A673 (cell line): ENCODE results near the gene HAVCR2. TPM values are rescaled to one million over a fixed set of nuclear protein-coding genes. Genes with fewer than 3 reads are reported as not detected.

Experiments used
- BruUV-seq: library from RNA; stranded (reverse); fragments of 400-500 nt; replicated peaks from 2 replicates; lab custom pipeline; 2021; lab: Mats Ljungman, UMichigan
- CTCF ChIA-PET: fragments of 300-600 bp; sonication (Branson Sonifier 250); formaldehyde crosslinking; loops from one replicate; lab custom pipeline; 2022; ENCODE audit warnings: antibody characterized with exemption; lab: Charles Lee
- POLR2A ChIA-PET: fragments of 300-600 bp; sonication (Branson Sonifier 250); formaldehyde crosslinking; loops from one replicate; lab custom pipeline; 2022; ENCODE audit warnings: antibody characterized with exemption; ENCODE audit not compliant: low non-redundant PET; lab: Charles Lee
- DNase-seq: peaks from one replicate; pipeline ENCODE4 v3.0.0-alpha.2; 2015; ENCODE audit warnings: low spot score
- H3K27ac ChIP-seq: fragments of 200-600 bp; sonication (generic); 2 replicates; pipeline ENCODE4 v1.5.1; 2016; ENCODE audit warnings: mixed run types, low read depth, mild to moderate bottlenecking, mixed read lengths, antibody characterized with exemption, low read length; ENCODE audit not compliant: poor library complexity, severe bottlenecking
- H3K27me3 ChIP-seq: fragments of 200-600 bp; sonication (generic); replicated peaks from 2 replicates; pipeline ENCODE4 v1.6.1; 2017; ENCODE audit warnings: mixed run types, low read depth, mild to moderate bottlenecking, mixed read lengths, antibody characterized with exemption, low read length; ENCODE audit not compliant: insufficient read depth, poor library complexity
- H3K36me3 ChIP-seq: fragments of 200-600 bp; sonication (generic); 2 replicates; pipeline ENCODE4 v1.6.1; 2016; ENCODE audit warnings: mixed run types, mild to moderate bottlenecking, mixed read lengths, antibody characterized with exemption, low read length; ENCODE audit not compliant: insufficient read depth, poor library complexity, severe bottlenecking
- H3K4me1 ChIP-seq: fragments of 200-600 bp; sonication (generic); 2 replicates; pipeline ENCODE4 v1.6.1; 2017; ENCODE audit warnings: mixed run types, mild to moderate bottlenecking, mixed read lengths, antibody characterized with exemption, low read length; ENCODE audit not compliant: insufficient read depth, poor library complexity, severe bottlenecking
- H3K4me3 ChIP-seq: fragments of 200-600 bp; sonication (generic); 2 replicates; pipeline ENCODE4 v1.5.1; 2016; ENCODE audit warnings: low read depth, mixed run types, mild to moderate bottlenecking, mixed read lengths, low read length; ENCODE audit not compliant: poor library complexity, severe bottlenecking
- H3K9me3 ChIP-seq: fragments of 200-600 bp; sonication (generic); 2 replicates; pipeline ENCODE4 v1.6.1; 2016; ENCODE audit warnings: mixed run types, low read depth, mild to moderate bottlenecking, mixed read lengths, antibody characterized with exemption, low read length; ENCODE audit not compliant: poor library complexity, severe bottlenecking
- EZH2 ChIP-seq: fragments of 200-600 bp; sonication (generic); IDR thresholded peaks from 2 replicates; pipeline ENCODE4 v1.6.1; 2017; ENCODE audit warnings: borderline replicate concordance, low read depth, mild to moderate bottlenecking, mixed read lengths, antibody characterized with exemption, low read length; ENCODE audit not compliant: poor library complexity, severe bottlenecking
- intact Hi-C: fragments of 100-400 bp; cut with micrococcal nuclease; formaldehyde crosslinking; loops from one replicate; pipeline ENCODE4 v1.10.0; 2022; ENCODE audit not compliant: unreplicated experiment
- total RNA-seq: library from RNA; stranded (reverse); gene quantifications from 2 replicates; pipeline ENCODE4 v1.2.3, GENCODE V29; 2021
- TF ChIP-seq, protein P1 (sequence below): fragments of 300-800, 200-600 bp; sonication (generic); conservative IDR thresholded peaks from 2 replicates; pipeline ENCODE4 v1.5.1; 2017; ENCODE audit warnings: low read depth, mild to moderate bottlenecking, antibody characterized with exemption, low read length, moderate library complexity, mixed read lengths

The HAVCR2 gene
- total RNA-seq, 1 experiment from 2014 or later, result 0.19 TPM

DNA sequence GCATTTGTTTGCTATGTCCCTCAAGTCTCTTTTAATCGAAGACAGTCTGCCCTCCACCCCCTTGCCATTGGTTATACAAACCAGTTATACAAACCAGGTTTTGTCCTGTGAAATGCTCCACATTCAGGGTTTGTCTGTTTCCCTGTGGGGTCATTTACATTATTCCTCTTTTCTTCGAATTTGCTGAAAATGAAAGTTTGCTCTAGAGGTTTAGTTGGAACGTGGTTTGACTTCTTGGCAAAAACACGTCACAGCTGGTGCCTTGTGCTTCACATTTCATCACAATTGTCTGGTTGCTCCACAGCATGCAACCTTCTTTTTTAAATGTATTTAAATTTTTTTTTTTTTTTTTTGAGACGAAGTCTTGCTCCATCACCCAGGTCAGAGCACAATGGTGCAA, 4.2 kb upstream of the HAVCR2 start:
- ChIA-PET CTCF (no interaction called here), POLR2A (no interaction called here)
- TF ChIP-seq, protein P1, sequence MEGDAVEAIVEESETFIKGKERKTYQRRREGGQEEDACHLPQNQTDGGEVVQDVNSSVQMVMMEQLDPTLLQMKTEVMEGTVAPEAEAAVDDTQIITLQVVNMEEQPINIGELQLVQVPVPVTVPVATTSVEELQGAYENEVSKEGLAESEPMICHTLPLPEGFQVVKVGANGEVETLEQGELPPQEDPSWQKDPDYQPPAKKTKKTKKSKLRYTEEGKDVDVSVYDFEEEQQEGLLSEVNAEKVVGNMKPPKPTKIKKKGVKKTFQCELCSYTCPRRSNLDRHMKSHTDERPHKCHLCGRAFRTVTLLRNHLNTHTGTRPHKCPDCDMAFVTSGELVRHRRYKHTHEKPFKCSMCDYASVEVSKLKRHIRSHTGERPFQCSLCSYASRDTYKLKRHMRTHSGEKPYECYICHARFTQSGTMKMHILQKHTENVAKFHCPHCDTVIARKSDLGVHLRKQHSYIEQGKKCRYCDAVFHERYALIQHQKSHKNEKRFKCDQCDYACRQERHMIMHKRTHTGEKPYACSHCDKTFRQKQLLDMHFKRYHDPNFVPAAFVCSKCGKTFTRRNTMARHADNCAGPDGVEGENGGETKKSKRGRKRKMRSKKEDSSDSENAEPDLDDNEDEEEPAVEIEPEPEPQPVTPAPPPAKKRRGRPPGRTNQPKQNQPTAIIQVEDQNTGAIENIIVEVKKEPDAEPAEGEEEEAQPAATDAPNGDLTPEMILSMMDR, result no peak
- no peak for TF ChIP-seq EZH2
- Histone ChIP-seq H3K36me3 (no peaks in the 10 kb centered on the region), H3K4me3 (no peak overlapping the region), H3K4me1 (no peaks in the 10 kb centered on the region), H3K27me3 (peaks cover 4% of the 10 kb centered on the region), H3K9me3 (no peaks in the 10 kb centered on the region), H3K27ac (no peak overlapping the region)
- intact Hi-C loops, result no loop called here
- no peak for DNase-seq
- BruUV-seq, result no TSS peak

DNA sequence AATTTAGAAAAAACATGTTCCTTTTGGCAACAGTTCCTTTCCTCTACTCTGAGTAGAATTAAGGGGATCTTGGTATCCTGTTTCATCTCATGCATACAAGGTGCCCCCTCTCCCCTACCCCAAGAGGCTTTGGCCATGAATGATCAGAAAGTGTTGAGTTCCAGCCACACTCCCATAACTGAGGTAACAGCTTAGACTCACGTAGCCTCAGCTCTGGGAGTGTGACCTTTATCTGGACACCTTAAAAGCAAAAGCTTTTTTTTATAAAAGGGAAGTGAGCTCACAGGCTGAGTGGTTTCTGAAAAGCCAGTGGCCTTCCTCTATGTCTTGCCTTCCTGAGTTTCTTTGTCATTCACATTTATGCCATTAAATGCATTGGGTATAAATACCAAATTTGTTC, 900 bp upstream of the HAVCR2 start:
- BruUV-seq, result no TSS peak
- no peak for DNase-seq
- TF ChIP-seq EZH2, result no peak
- TF ChIP-seq, protein P1, result no peak
- no peak overlapping the region for H3K4me3 ChIP-seq
- H3K4me1 ChIP-seq, result no peaks in the 10 kb centered on the region
- peaks cover 4% of the 10 kb centered on the region for H3K27me3 ChIP-seq
- POLR2A ChIA-PET, result interaction anchor here (0.5 kb wide), 1 partner anchor 485 kb away, joined by 4 read pairs; no protein-coding TSS in a partner anchor
- intact Hi-C loops, result no loop called here
- H3K27ac ChIP-seq, result no peak overlapping the region
- H3K36me3 ChIP-seq, result no peaks in the 10 kb centered on the region
- H3K9me3 ChIP-seq, result no peaks in the 10 kb centered on the region
- CTCF ChIA-PET, result no interaction called here

DNA sequence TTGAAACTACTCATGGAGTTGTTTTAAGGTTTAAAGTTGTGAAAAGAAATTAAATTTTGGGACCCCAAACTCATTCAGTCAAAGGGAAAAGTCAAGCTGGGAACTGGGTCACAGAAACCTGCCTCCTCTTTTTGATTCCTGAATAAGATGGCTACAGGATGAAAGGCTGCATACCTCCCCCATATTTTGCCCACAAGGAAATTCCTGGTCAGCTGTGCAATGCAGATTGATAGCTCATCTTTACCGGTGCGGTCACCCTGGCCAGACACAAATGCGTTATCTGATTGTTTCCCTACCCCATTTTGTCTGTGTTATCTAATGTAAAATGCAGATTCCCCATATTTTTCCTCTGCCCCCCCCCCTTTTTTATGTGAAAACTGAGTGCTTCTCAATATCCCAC, 1.3 kb downstream of the HAVCR2 start:
- intact Hi-C loops, result no loop called here
- Histone ChIP-seq H3K4me1 (no peaks in the 10 kb centered on the region), H3K4me3 (no peak overlapping the region), H3K27ac (no peak overlapping the region), H3K27me3 (peaks cover 4% of the 10 kb centered on the region), H3K36me3 (no peaks in the 10 kb centered on the region), H3K9me3 (no peaks in the 10 kb centered on the region)
- CTCF ChIA-PET, result no interaction called here
- TF ChIP-seq, protein P1, result no peak
- no peak for TF ChIP-seq EZH2
- no TSS peak for BruUV-seq
- no peak for DNase-seq
- POLR2A ChIA-PET, result no interaction called here
